HUES48 (cell line): ENCODE measurements around the gene LUZP1.

Experiments used
- H3K27ac ChIP-seq: one replicate; pipeline ENCODE4 v1.7.0; 2013; ENCODE audit warnings: low read depth, low read length, inconsistent platforms
- H3K27me3 ChIP-seq: 2 replicates; pipeline ENCODE4 v1.6.1; 2013; ENCODE audit warnings: mild to moderate bottlenecking, low read length; ENCODE audit not compliant: control insufficient read depth, insufficient read depth
- H3K36me3 ChIP-seq: 2 replicates; pipeline ENCODE4 v1.6.1; 2013; ENCODE audit warnings: low read length; ENCODE audit not compliant: control insufficient read depth, insufficient read depth
- H3K4me1 ChIP-seq: 2 replicates; pipeline ENCODE4 v1.6.1; 2013; ENCODE audit warnings: mild to moderate bottlenecking, low read length; ENCODE audit not compliant: control insufficient read depth, insufficient read depth
- H3K4me3 ChIP-seq: 2 replicates; pipeline ENCODE4 v1.5.1; 2013; ENCODE audit warnings: mild to moderate bottlenecking, low read depth, low read length
- H3K9ac ChIP-seq: 2 replicates; pipeline ENCODE4 v1.6.1; 2013; ENCODE audit warnings: mild to moderate bottlenecking, low read depth, low read length, moderate library complexity
- H3K9me3 ChIP-seq: 2 replicates; pipeline ENCODE4 v1.6.1; 2013; ENCODE audit warnings: low read length; ENCODE audit not compliant: control insufficient read depth, insufficient read depth

LUZP1 gene

DNA sequence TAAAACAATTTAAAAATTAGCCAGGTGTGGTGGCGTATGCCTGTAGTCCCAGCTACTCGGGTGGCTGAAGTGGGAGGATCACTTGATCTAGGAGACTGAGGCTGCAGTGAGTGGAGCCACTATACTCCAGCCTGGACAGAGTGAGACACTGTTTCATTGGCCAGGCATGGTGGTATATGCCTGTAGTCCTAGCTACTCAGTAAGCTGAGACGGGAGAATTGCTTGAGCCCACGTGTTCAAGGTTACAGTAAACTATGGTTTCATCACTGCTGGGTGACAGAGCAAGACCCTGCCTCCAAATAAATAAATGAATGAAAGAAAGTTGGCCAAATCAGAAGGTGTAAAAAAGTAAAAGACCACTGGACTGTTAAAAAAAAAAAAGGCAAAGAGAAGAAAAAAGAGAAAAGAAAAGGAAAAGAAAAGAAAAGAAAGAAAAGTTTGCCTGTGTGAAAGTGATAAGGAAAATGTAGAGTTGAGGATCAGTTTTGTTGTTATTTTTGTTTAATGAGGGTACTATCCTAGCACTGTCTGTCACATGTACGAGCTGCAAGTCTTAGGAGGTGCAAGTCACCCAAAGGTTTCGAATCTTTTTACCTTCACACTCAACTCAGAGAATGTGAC is 52.3 kb downstream of the LUZP1 start:
- Histone ChIP-seq H3K36me3 (no peaks in the 10 kb centered on the region), H3K4me3 (no peak overlapping the region), H3K27ac (no peak overlapping the region), H3K27me3 (no peaks in the 10 kb centered on the region), H3K9me3 (no peaks in the 10 kb centered on the region), H3K9ac (no peak overlapping the region), H3K4me1 (peaks cover 11% of the 10 kb centered on the region)

DNA sequence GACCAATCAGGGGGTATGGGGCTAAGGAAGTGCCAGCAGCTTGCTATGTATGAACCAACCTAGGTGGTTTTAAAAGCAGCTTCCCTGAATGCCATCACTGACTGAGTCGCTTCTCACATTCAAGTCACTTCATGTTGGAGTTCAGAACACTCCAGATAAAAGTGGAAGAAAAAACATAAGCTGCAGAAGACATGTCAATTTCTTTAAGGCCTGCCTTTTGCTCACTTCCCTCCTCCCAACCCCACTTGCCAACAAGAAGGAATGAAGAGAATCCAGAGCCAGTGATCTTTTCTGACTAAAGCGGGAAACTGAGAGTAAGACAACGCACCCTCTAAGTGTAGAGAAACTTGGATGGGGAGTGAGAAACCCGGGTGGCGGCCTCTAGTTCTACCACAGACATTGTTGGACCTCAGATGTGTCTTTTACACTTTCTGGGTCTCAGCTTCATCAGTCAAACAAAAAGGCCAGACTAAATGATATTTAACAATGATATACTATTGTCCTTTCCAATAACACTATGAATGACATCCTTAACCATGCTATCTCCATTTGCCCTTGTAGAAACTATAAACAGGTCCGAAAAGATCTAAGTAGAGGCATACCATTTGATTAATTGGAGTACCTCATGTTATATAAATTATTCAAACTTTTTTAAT is 54.1 kb downstream of the LUZP1 start:
- H3K9me3 ChIP-seq: no peaks in the 10 kb centered on the region
- no peak overlapping the region for H3K9ac ChIP-seq
- no peaks in the 10 kb centered on the region for H3K27me3 ChIP-seq
- no peak overlapping the region for H3K27ac ChIP-seq
- no peaks in the 10 kb centered on the region for H3K36me3 ChIP-seq
- peaks cover 11% of the 10 kb centered on the region for H3K4me1 ChIP-seq
- no peak overlapping the region for H3K4me3 ChIP-seq

DNA sequence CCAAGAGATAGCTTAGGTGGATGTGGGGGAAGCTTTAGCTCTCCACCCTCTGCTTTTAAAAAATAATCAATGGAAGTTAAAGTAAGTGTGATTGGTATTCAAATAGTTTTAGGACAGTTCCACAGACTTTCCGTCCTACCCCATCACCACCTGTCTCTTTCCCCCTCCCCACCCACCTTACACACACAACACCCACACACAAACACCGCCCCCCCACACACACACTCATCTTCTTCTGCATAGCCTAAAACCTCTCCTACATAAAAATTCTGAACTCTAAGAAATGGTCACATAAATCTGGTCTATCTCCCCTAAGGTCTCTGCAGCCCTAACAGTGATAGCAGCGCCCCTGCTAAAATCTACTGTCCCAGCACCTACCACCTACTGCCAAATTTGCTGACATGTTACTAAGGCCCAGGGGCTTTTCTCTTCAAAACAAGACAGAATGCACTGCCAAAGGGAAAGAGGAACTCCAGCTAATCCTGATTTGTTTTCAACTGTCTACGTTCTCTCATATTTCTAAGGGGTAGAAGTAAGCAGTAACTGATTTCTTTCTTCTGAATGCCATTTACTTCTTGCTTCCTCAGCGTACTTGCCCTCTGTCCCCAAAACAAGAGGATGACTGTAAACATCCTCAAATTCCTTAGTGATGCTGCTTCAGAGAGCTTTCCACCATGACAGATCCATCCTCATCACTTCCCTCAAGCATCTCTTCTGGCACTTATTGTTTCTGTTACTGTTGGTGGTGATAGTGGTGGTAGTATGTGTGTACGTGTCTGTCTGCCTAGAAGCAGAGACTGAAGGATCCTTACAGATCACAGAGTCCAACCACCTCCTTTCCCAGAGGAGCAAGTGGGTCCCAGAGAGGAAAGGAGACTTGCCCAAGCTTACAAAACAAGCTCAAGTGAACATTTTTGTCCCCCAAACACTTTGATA is 56.8 kb downstream of the LUZP1 start:
- peaks cover 11% of the 10 kb centered on the region for H3K4me1 ChIP-seq
- H3K9me3 ChIP-seq: no peaks in the 10 kb centered on the region
- no peak overlapping the region for H3K9ac ChIP-seq
- H3K27ac ChIP-seq: no peak overlapping the region
- no peaks in the 10 kb centered on the region for H3K27me3 ChIP-seq
- H3K4me3 ChIP-seq: no peak overlapping the region
- H3K36me3 ChIP-seq: peaks cover 25% of the 10 kb centered on the region; the same call in 1 of the 2 replicates

GRCh38 chr1:23110391-23110790 is 58.3 kb downstream of the LUZP1 start:
- Histone ChIP-seq H3K27ac (no peak overlapping the region), H3K27me3 (no peaks in the 10 kb centered on the region), H3K4me1 (peaks cover 11% of the 10 kb centered on the region), H3K9ac (no peak overlapping the region), H3K36me3 (peaks cover 32% of the 10 kb centered on the region; the same call in 1 of the 2 replicates), H3K9me3 (no peaks in the 10 kb centered on the region), H3K4me3 (no peak overlapping the region)

GRCh38 chr1:23108918-23109533 is 59.6 kb downstream of the LUZP1 start:
- peaks cover 5% of the 10 kb centered on the region; the same call in 1 of the 2 replicates for H3K4me1 ChIP-seq
- no peak overlapping the region for H3K4me3 ChIP-seq
- H3K9me3 ChIP-seq: no peaks in the 10 kb centered on the region
- H3K36me3 ChIP-seq: peaks cover 40% of the 10 kb centered on the region; the same call in 1 of the 2 replicates
- no peaks in the 10 kb centered on the region for H3K27me3 ChIP-seq
- H3K27ac ChIP-seq: no peak overlapping the region
- H3K9ac ChIP-seq: no peak overlapping the region

GRCh38 chr1:23103001-23103889 is 65.4 kb downstream of the LUZP1 start:
- Histone ChIP-seq H3K9ac (no peak overlapping the region), H3K27ac (no peak overlapping the region), H3K9me3 (no peaks in the 10 kb centered on the region), H3K27me3 (no peaks in the 10 kb centered on the region), H3K4me1 (peaks cover 32% of the 10 kb centered on the region), H3K4me3 (no peak overlapping the region), H3K36me3 (peaks cover 28% of the 10 kb centered on the region; the same call in 1 of the 2 replicates)

DNA sequence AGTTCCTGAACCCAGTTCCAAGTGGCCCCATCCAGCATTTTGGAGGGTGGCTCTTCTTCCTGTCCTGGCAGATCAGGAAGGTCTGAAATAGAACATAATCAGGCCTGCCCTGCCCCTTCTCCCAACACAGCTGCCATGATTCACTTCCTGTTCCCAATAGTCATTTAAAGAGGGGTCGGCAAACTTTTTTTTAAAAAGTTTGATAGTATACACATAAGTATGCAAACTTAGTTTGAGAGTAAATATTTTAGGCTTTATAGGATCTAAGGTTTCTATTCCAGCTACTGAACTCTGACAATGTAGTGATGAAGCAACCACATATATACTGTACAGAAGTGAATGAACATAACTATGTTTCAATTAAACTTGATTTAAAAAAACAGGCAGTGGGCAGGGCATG is 66.4 kb downstream of the LUZP1 start:
- Histone ChIP-seq H3K27ac (peak overlapping the region; percentile 24), H3K9me3 (no peaks in the 10 kb centered on the region), H3K27me3 (no peaks in the 10 kb centered on the region), H3K4me1 (peaks cover 32% of the 10 kb centered on the region), H3K36me3 (peaks cover 19% of the 10 kb centered on the region; the same call in 1 of the 2 replicates), H3K4me3 (no peak overlapping the region), H3K9ac (no peak overlapping the region)

GRCh38 chr1:23101887-23102286 is 66.8 kb downstream of the LUZP1 start:
- H3K4me3 ChIP-seq: no peak overlapping the region
- H3K9me3 ChIP-seq: no peaks in the 10 kb centered on the region
- H3K9ac ChIP-seq: no peak overlapping the region
- peaks cover 15% of the 10 kb centered on the region; the same call in 1 of the 2 replicates for H3K36me3 ChIP-seq
- no peaks in the 10 kb centered on the region for H3K27me3 ChIP-seq
- H3K4me1 ChIP-seq: peaks cover 32% of the 10 kb centered on the region
- peak overlapping the region; percentile 24 for H3K27ac ChIP-seq

DNA sequence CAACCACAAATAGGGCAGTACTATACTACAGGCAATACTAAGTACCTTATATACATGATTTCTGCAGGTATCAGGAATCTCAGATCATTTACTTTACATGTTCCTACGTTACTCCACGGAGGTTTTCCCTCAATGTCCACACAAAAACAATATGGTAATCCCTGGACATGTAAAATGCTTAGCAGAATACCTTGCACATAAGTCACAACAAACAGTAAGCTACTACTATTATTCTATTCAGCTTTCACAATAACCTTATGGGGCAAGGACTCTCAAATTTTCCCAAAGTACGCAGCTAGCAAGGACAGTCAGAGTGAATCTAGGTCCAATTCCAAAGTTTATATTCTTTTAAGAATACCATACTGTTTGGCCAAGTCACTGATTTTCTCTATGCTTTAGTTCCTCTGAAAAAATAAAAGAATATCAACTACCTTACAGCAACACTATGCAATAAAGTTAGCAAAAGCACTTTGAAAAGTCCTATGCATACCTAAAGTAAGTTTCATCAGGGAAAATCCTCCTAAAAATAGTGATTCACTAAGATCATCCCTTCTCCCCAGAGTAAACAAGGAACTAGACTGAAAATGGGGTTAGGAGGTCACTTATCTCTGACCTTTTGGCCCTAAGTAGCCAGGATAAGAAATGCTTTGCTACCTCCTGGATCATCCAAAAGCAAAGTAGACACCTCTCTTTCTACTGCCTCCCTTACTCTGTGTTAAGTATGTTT is 67.4 kb downstream of the LUZP1 start:
- Histone ChIP-seq H3K9me3 (no peaks in the 10 kb centered on the region), H3K36me3 (0 out of 2 replicates have a peak, but pooled peaks cover 14% of the 10 kb centered on the region), H3K9ac (no peak overlapping the region), H3K27me3 (no peaks in the 10 kb centered on the region), H3K4me1 (peaks cover 32% of the 10 kb centered on the region), H3K4me3 (no peak overlapping the region), H3K27ac (peak overlapping the region; percentile 69)
